ENCODE measurements around the gene RUNDC3A. TPM values are rescaled to one million over a fixed set of nuclear protein-coding genes. Genes with fewer than 3 reads are reported as not detected.

The RUNDC3A gene
- total RNA-seq, 2 donors from 2014 or later = 0.81 TPM; not detected in 1

DNA sequence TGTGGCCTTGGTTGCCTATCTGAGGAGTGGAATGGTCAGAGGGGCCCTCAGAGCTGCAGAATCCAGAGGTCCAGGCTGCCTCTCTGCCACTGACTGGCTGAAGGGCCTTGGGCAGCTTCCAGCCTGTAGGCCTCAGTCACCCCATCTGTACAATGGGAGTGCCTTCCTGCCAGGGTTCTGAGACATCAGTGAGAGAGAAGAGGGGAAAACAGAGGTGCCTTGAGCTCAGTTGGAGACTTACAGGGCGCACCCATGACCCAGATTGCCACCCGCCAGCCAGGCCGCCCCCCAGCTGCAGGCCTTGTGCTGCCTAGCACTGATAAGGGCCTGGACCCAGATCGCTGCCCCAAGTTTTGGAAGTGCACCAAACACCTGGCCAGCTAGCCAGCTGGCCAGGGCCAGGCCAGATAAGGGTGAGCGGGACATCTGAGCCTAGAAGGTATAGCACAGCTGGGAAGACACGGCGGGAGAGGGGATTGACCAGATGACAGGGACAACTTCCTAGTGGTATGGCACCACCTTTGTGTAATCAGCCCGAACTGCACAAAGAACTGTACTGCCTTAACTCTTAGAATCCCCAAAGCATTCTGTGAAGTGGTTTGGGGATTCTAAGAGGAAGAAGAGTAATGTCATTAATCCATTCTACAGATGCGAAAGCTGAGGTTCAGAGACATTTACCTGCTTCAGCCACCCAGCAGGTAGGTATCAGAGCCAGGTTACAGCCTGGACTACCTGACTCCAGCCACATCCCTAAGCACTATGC, 41.8 kb upstream of the RUNDC3A start:
- DNase-seq (ENCODE audit: low spot score) = no peak

DNA sequence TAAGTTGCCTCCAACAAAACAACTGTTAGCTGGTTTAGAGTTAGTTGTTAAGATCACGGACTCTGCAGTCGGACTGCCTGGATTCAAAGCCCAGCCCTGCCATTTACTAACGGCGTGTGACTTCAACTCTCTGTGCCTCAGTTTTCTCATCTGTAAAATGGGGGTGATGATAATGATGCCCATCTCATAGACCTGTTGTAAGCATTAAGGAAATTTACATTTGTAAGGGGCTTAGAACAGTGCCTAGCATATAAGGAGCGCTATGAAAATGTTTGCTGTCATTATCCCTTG, 41.3 kb upstream of the RUNDC3A start:
- no peaks in the 10 kb centered on the region for H3K9me3 ChIP-seq
- H3K27ac ChIP-seq = no peak overlapping the region
- H3K36me3 ChIP-seq = no peaks in the 10 kb centered on the region
- no peaks in the 10 kb centered on the region for H3K4me1 ChIP-seq (ENCODE audit: control insufficient read depth in 1 of 2, low read depth in 2 of 2)
- H3K27me3 ChIP-seq (replicated peaks; ENCODE audit: insufficient read depth) = no peaks in the 10 kb centered on the region
- TF ChIP-seq, protein P1, sequence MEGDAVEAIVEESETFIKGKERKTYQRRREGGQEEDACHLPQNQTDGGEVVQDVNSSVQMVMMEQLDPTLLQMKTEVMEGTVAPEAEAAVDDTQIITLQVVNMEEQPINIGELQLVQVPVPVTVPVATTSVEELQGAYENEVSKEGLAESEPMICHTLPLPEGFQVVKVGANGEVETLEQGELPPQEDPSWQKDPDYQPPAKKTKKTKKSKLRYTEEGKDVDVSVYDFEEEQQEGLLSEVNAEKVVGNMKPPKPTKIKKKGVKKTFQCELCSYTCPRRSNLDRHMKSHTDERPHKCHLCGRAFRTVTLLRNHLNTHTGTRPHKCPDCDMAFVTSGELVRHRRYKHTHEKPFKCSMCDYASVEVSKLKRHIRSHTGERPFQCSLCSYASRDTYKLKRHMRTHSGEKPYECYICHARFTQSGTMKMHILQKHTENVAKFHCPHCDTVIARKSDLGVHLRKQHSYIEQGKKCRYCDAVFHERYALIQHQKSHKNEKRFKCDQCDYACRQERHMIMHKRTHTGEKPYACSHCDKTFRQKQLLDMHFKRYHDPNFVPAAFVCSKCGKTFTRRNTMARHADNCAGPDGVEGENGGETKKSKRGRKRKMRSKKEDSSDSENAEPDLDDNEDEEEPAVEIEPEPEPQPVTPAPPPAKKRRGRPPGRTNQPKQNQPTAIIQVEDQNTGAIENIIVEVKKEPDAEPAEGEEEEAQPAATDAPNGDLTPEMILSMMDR (IDR thresholded peaks at IDR 0.05) = no peak
- no peak for DNase-seq (ENCODE audit: low spot score)
- no peak for ATAC-seq (ENCODE audit: insufficient number of reproducible peaks, low FRiP score, low read depth)
- H3K4me3 ChIP-seq = no peak overlapping the region

More for the DNA sequence above, 41.8 kb upstream of the RUNDC3A start:
- Histone ChIP-seq H3K27ac (no peak overlapping the region), H3K36me3 (no peaks in the 10 kb centered on the region), H3K27me3 (replicated peaks; ENCODE audit: insufficient read depth) (no peaks in the 10 kb centered on the region), H3K4me3 (no peak overlapping the region), H3K4me1 (ENCODE audit: control insufficient read depth in 1 of 2, low read depth in 2 of 2) (no peaks in the 10 kb centered on the region), H3K9me3 (no peaks in the 10 kb centered on the region)
- TF ChIP-seq, protein P1 (IDR thresholded peaks at IDR 0.05) = no peak
- ATAC-seq (ENCODE audit: insufficient number of reproducible peaks, low FRiP score, low read depth) = no peak

DNA sequence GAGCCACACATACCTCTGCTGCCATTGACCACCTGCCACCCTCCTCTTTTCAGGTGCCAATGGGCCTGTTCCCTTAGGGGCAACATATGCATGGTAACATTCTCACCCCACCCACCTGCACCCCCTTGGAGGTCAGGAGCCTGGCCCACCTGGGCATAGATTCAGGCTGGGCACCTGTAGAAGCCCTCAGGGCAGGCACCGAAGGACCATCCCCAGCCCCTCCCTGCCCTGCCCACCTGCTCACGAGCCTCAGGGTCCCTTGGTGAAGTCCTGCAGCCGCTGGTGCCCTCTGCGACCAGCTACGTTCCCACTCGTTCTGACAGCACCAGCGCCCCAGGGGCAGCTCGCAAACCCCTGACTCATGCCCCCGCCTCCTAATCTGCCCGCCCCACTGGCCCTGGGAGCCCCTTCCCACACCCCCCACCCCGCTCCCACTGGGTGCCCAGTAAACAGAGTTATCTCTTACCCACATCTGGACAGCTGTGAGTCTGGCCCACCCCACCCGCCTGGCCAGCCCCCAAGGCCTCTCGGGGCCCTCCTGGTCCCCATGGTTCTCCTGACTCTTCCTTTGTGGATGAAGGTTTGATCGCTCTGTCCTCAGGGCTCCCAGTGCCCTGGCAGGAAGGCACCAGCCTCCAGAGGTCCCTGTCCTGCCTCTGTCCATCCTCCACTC, 40.4 kb upstream of the RUNDC3A start, which contains the start of gene SLC4A1:
Gene SLC4A1, minus strand, starts transcription at position 318 of the 673 bp plus-strand sequence. CDS start 5,269 bp downstream, outside the sequence.
- ATAC-seq (ENCODE audit: insufficient number of reproducible peaks, low FRiP score, low read depth) = no peak
- no peak within 1 kb of the TSS for H3K27ac ChIP-seq
- no peaks in the 10 kb centered on the region for H3K4me1 ChIP-seq (ENCODE audit: control insufficient read depth in 1 of 2, low read depth in 2 of 2)
- H3K27me3 ChIP-seq (replicated peaks; ENCODE audit: insufficient read depth) = no peaks in the 10 kb centered on the region
- no peaks in the 10 kb centered on the region for H3K36me3 ChIP-seq
- H3K4me3 ChIP-seq = no peak within 1 kb of the TSS
- TF ChIP-seq, protein P1 (IDR thresholded peaks at IDR 0.05) = no peak
- no peak for DNase-seq (ENCODE audit: low spot score)
- H3K9me3 ChIP-seq = no peaks in the 10 kb centered on the region

DNA sequence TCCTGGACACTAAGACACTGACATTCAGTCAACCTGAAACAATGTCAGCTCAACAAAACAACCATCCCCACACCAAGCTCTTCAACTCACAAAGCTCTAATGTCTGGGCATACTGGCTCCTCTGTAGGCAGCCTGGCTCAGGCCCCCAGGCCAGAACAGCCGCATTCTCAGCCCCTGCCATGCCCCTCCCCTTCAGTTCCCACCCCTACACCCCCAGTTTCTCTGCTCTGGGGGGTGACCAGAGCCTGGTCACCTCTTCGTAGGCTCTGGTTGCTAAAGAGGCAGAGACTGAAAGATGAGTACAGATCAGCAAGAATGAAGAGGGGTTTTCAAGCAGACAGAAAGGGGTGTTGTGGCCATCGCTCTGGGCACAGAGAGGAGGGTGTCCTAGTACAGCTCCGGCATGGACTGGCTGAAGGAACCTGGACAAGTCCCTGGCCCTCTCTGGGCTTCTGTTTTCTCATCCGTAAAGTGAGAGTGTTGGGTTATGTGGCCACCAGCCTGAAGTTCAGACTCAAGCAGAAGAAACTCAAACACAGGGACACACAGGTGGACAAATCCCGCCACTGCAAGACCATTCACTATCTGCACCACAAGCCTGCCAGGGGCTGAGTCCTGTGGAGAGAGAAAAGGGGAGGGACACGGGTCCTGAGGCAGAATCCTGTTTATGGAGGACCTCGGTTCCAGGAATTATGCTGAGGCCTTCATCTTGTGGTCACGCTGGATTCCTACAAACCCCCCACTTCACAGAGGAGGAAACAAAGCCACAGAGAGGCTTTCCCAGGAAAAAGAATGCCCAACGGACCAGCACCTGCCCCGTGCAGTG, 39.5 kb upstream of the RUNDC3A start:
- Histone ChIP-seq H3K4me3 (no peak overlapping the region), H3K27ac (no peak overlapping the region), H3K36me3 (no peaks in the 10 kb centered on the region), H3K9me3 (no peaks in the 10 kb centered on the region), H3K4me1 (ENCODE audit: control insufficient read depth in 1 of 2, low read depth in 2 of 2) (no peaks in the 10 kb centered on the region), H3K27me3 (replicated peaks; ENCODE audit: insufficient read depth) (no peaks in the 10 kb centered on the region)
- no peak for ATAC-seq (ENCODE audit: insufficient number of reproducible peaks, low FRiP score, low read depth)
- TF ChIP-seq, protein P1 (IDR thresholded peaks at IDR 0.05) = no peak
- DNase-seq (ENCODE audit: low spot score) = no peak

All from thoracic aorta (tissue), 2 donors.